Fibroblast of lung (primary cell): ENCODE data around the gene PRXL2A. TPM values are rescaled to one million over a fixed set of nuclear protein-coding genes. Genes with fewer than 3 reads are reported as not detected.

Experiments used
- DNase-seq, 2 donors: peaks; one replicate each; pipeline versions ENCODE4 v3.0.0 to v3.0.0-alpha.2; 2010; ENCODE audit warnings: low read depth in 2 of 2
- H2AFZ ChIP-seq: 2 replicates; pipeline ENCODE4 v1.5.1; 2012; ENCODE audit warnings: low read length, control low read depth, inconsistent platforms
- H3K27ac ChIP-seq: 2 replicates; pipeline ENCODE4 v1.5.1; 2011; ENCODE audit warnings: low read length, control low read depth; ENCODE audit not compliant: insufficient read depth
- H3K27me3 ChIP-seq: 2 replicates; pipeline ENCODE4 v1.5.1; 2011; ENCODE audit warnings: mild to moderate bottlenecking, low read length; ENCODE audit not compliant: control insufficient read depth, insufficient read depth
- H3K36me3 ChIP-seq: 2 replicates; pipeline ENCODE4 v1.5.1; 2011; ENCODE audit warnings: low read length; ENCODE audit not compliant: control insufficient read depth, insufficient read depth
- H3K4me1 ChIP-seq: 2 replicates; pipeline ENCODE4 v1.5.1; 2011; ENCODE audit warnings: low read length; ENCODE audit not compliant: control insufficient read depth, insufficient read depth; ENCODE audit errors: extremely low read depth
- H3K4me2 ChIP-seq: 2 replicates; pipeline ENCODE4 v1.5.1; 2011; ENCODE audit warnings: low read length, control low read depth; ENCODE audit not compliant: insufficient read depth; ENCODE audit errors: extremely low read depth
- H3K4me3 ChIP-seq, 4 experiments: fragments of 200-600 bp in 1 of 4; sonication (generic) in 1 of 4; replicated peaks in 1 of 4; 2 replicates each; pipeline ENCODE4 v1.5.1; 2011 to 2016; ENCODE audit warnings: low read length in 4 of 4, low read depth in 3 of 4, mild to moderate bottlenecking in 3 of 4, control low read depth in 2 of 4, inconsistent platforms in 1 of 4, mixed read lengths in 1 of 4; ENCODE audit not compliant: insufficient read depth in 1 of 4; ENCODE audit errors: control extremely low read depth in 1 of 4
- H3K79me2 ChIP-seq: 2 replicates; pipeline ENCODE4 v1.5.1; 2012; ENCODE audit warnings: mild to moderate bottlenecking, low read length, inconsistent platforms; ENCODE audit not compliant: control insufficient read depth, insufficient read depth
- H3K9ac ChIP-seq: 2 replicates; pipeline ENCODE4 v1.5.1; 2011; ENCODE audit warnings: mild to moderate bottlenecking, low read length, control low read depth; ENCODE audit not compliant: insufficient read depth
- H3K9me3 ChIP-seq: 2 replicates; pipeline ENCODE4 v1.5.1; 2012; ENCODE audit warnings: low read depth, low read length; ENCODE audit not compliant: control insufficient read depth, insufficient read depth
- H4K20me1 ChIP-seq: 2 replicates; pipeline ENCODE4 v1.5.1; 2011; ENCODE audit warnings: low read length; ENCODE audit not compliant: control insufficient read depth, insufficient read depth; ENCODE audit errors: extremely low read depth
- EZH2 ChIP-seq: IDR thresholded peaks from 2 replicates; pipeline ENCODE4 v1.5.1; 2012; ENCODE audit warnings: low read length, control low read depth, mild to moderate bottlenecking; ENCODE audit errors: missing control alignments
- polyA plus RNA-seq, 2 donors: library from polyadenylated mRNA; depleted of rRNA in 1 of 2; stranded (reverse) in 1 of 2; unstranded in 1 of 2; fragments of >200 nt; gene quantifications; 2 replicates each; pipeline ENCODE4 v1.2.1, GENCODE V29; 2011 to 2012; ENCODE audit warnings: missing spikeins in 1 of 2
- total RNA-seq: library from RNA; depleted of rRNA; stranded (reverse); fragments of >200 nt; gene quantifications from 2 replicates; pipeline ENCODE4 v1.2.1, GENCODE V29; 2014
- TF ChIP-seq, protein P1 (sequence below), 2 donors: IDR thresholded peaks in 1 of 2; conservative IDR thresholded peaks in 1 of 2; 1 replicate in 1 of 2; 2 replicates in 1 of 2; pipeline ENCODE4 v1.5.1; 2011 to 2012; ENCODE audit warnings: low read length in 2 of 2, control low read depth in 1 of 2, inconsistent platforms in 1 of 2, low read depth in 1 of 2, mild to moderate bottlenecking in 1 of 2

PRXL2A gene
- total and polyA plus RNA-seq, 2 donors (not counting 1 experiment from before 2014, with no cell fraction given): 1.6 to 19.2 TPM

DNA sequence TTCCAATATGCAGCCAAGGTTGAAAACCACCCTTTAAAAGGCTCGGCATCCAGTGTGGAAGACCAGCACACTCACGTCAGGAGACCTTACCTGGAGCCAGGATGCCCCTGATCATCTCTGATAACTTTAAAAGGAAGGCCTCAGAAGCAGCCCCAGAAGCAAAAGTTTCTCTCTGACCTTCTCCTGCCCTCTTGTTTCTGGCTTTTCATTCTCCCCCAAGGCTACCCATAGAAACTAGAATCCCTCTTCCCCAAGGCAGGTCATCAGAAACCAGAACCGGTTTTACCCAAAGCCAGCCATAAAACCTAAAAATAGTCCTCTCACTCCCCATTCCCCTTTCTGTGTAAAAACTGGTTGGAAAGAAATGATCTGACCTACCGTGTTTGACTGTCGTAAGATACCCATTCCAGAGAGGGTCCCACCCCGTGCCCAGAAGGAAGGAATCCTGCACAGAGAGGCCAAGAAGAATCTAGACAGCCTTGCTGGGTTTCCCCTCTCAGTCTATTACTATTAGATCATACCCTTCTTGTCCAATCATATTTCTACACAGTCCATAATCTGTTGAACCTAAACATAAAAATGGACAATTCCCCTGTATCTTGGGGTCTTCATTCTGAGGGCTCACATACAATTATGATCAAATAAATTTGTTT is 28.2 kb downstream of the PRXL2A start:
- Histone ChIP-seq H3K36me3 (no peaks in the 10 kb centered on the region), H3K4me3 (no peak overlapping the region), H3K4me1 (no peaks in the 10 kb centered on the region), H3K9ac (no peak overlapping the region), H3K4me2 (no peak overlapping the region), H3K27ac (no peak overlapping the region), H3K79me2 (no peaks in the 10 kb centered on the region), H4K20me1 (no peaks in the 10 kb centered on the region), H3K27me3 (peaks cover 3% of the 10 kb centered on the region), H3K9me3 (no peaks in the 10 kb centered on the region), H2AFZ (no peak overlapping the region)
- no peak for DNase-seq
- TF ChIP-seq, protein P1, sequence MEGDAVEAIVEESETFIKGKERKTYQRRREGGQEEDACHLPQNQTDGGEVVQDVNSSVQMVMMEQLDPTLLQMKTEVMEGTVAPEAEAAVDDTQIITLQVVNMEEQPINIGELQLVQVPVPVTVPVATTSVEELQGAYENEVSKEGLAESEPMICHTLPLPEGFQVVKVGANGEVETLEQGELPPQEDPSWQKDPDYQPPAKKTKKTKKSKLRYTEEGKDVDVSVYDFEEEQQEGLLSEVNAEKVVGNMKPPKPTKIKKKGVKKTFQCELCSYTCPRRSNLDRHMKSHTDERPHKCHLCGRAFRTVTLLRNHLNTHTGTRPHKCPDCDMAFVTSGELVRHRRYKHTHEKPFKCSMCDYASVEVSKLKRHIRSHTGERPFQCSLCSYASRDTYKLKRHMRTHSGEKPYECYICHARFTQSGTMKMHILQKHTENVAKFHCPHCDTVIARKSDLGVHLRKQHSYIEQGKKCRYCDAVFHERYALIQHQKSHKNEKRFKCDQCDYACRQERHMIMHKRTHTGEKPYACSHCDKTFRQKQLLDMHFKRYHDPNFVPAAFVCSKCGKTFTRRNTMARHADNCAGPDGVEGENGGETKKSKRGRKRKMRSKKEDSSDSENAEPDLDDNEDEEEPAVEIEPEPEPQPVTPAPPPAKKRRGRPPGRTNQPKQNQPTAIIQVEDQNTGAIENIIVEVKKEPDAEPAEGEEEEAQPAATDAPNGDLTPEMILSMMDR (conservative IDR thresholded peaks at IDR 0.05 in 1 of 2, IDR thresholded peaks at IDR 0.05 in 1 of 2; ENCODE audit: low read depth in 1 of 2, low read length in 2 of 2): no peak
- TF ChIP-seq EZH2: no peak

DNA sequence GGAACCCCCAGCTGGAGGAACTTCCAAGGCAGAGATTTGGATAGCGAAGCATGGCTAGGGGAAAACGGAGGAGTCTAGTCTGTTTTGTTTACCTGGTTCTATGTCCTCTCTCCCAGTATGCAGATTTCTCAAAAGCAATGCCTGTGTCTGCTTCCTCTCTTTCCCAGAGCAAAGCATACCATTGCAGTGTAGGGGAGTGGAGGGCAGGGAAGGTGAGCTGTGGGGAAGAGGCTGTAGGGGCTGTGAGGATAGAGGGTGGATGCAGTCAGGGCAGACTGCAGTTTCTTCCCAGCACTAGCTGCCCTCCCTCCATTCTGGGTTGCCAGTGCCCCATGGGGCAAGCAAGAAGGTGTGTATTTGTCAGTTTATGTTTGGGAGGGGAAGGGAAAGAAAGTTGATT is 28.9 kb downstream of the PRXL2A start:
- DNase-seq: no peak
- Histone ChIP-seq H3K27me3 (peaks cover 3% of the 10 kb centered on the region), H3K9ac (no peak overlapping the region), H3K27ac (no peak overlapping the region), H2AFZ (no peak overlapping the region), H3K4me1 (no peaks in the 10 kb centered on the region), H3K4me3 (no peak overlapping the region), H4K20me1 (no peaks in the 10 kb centered on the region), H3K79me2 (no peaks in the 10 kb centered on the region), H3K9me3 (no peaks in the 10 kb centered on the region), H3K36me3 (no peaks in the 10 kb centered on the region), H3K4me2 (no peak overlapping the region)
- no peak for TF ChIP-seq EZH2
- TF ChIP-seq, protein P1 (conservative IDR thresholded peaks at IDR 0.05 in 1 of 2, IDR thresholded peaks at IDR 0.05 in 1 of 2; ENCODE audit: low read depth in 1 of 2, low read length in 2 of 2): no peak

DNA sequence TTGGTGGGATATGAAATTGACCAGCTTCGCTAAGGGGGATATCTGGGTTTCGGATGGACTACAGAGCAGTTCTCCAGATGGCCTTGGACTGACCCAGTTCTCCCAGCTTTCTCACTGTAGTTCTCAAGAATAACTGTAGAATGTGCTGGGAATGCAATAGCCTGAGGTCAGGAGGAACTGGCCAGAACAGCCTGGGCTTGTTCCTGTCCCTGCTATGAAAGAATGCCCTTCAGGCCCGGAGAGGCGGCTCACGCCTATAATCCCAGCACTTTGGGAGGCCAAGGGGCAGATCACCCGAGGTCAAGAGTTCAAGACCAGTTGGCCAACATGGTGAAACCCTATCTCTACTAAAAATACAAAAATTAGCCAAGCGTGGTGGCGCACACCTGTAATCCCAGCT is 33.5 kb downstream of the PRXL2A start:
- no peaks in the 10 kb centered on the region for H3K36me3 ChIP-seq
- no peak overlapping the region for H3K4me2 ChIP-seq
- no peaks in the 10 kb centered on the region for H4K20me1 ChIP-seq
- H3K4me1 ChIP-seq: peaks cover 2% of the 10 kb centered on the region
- H3K27me3 ChIP-seq: peaks cover 8% of the 10 kb centered on the region
- H3K79me2 ChIP-seq: no peaks in the 10 kb centered on the region
- no peak for DNase-seq
- TF ChIP-seq EZH2: no peak
- TF ChIP-seq, protein P1 (conservative IDR thresholded peaks at IDR 0.05 in 1 of 2, IDR thresholded peaks at IDR 0.05 in 1 of 2; ENCODE audit: low read depth in 1 of 2, low read length in 2 of 2): no peak
- H3K9ac ChIP-seq: no peak overlapping the region
- no peaks in the 10 kb centered on the region for H3K9me3 ChIP-seq
- no peak overlapping the region for H3K27ac ChIP-seq
- H2AFZ ChIP-seq: no peak overlapping the region
- no peak overlapping the region for H3K4me3 ChIP-seq
